BE2C (cell line): Measurements from ENCODE around the gene CCN2.

ENCODE experiments used
- DNase-seq: peaks from one replicate; pipeline ENCODE4 v3.0.0-alpha.2; 2020
- H3K27me3 ChIP-seq: fragments of 250-450 bp; sonication (Bioruptor Pico); 2 replicates; pipeline ENCODE4 v1.5.1; 2020; ENCODE audit warnings: mild to moderate bottlenecking
- H3K36me3 ChIP-seq: fragments of 250-450 bp; sonication (Bioruptor Pico); 2 replicates; pipeline ENCODE4 v1.5.1; 2020; ENCODE audit warnings: mild to moderate bottlenecking
- H3K4me1 ChIP-seq: fragments of 250-450 bp; sonication (Bioruptor Pico); 2 replicates; pipeline ENCODE4 v1.5.1; 2020
- H3K4me3 ChIP-seq: 2 replicates; pipeline ENCODE4 v1.5.1; 2011; ENCODE audit warnings: low read depth, low read length
- H3K9me3 ChIP-seq: fragments of 250-450 bp; sonication (Bioruptor Pico); 2 replicates; pipeline ENCODE4 v1.5.1; 2020
- TF ChIP-seq, protein P1 (sequence below): IDR thresholded peaks from 2 replicates; pipeline ENCODE4 v1.5.1; 2012; ENCODE audit warnings: mild to moderate bottlenecking, low read depth, low read length

The CCN2 gene

DNA sequence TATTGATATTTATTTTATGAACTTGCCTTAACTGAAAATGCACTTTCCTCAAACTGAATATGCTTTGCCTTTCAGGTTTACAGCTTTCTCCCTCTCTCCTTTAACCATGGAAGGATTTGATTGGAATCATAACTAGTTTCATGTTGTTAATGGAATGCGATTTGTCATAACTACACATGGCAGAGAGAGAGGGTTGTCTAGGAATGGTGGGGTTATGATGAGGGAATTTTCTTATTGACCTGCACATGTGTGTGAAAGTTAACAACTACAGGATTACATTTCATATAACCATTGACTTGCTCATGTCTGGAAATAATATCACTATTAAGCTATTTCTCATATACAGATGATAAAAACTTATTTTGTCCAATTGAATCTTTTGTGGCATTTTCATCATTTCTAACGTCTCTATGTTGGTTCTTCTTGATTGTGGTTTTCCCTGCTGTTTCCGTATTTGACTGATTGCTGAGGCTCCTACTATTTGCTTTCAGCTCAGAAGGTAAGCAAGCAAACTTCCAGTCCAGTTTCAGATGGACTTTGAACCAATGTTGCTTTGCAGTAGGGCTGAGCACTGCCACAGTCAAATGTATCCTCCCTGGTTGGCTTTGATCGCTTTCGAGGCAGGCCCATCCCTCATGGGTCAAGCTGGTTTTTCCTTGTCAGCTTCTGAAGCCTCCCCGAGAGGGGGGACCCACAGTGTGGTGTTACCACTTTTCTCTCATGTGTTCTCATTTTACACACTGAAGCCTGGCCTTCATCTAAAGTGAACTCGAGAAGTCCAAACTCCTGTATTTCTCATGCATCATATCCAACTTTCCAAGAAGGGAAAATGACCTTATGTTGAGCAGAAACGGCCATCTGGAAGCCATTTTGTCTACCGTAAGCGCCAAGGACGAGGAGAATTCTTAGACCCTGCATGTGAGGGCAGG is 7.6 kb upstream of the CCN2 start:
- Histone ChIP-seq H3K36me3 (no peaks in the 10 kb centered on the region), H3K4me1 (no peaks in the 10 kb centered on the region), H3K27me3 (peaks cover 11% of the 10 kb centered on the region; the same call in 1 of the 2 replicates), H3K9me3 (no peaks in the 10 kb centered on the region), H3K4me3 (no peak overlapping the region)
- TF ChIP-seq, protein P1, sequence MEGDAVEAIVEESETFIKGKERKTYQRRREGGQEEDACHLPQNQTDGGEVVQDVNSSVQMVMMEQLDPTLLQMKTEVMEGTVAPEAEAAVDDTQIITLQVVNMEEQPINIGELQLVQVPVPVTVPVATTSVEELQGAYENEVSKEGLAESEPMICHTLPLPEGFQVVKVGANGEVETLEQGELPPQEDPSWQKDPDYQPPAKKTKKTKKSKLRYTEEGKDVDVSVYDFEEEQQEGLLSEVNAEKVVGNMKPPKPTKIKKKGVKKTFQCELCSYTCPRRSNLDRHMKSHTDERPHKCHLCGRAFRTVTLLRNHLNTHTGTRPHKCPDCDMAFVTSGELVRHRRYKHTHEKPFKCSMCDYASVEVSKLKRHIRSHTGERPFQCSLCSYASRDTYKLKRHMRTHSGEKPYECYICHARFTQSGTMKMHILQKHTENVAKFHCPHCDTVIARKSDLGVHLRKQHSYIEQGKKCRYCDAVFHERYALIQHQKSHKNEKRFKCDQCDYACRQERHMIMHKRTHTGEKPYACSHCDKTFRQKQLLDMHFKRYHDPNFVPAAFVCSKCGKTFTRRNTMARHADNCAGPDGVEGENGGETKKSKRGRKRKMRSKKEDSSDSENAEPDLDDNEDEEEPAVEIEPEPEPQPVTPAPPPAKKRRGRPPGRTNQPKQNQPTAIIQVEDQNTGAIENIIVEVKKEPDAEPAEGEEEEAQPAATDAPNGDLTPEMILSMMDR, result no peak
- DNase-seq, result no peak

DNA sequence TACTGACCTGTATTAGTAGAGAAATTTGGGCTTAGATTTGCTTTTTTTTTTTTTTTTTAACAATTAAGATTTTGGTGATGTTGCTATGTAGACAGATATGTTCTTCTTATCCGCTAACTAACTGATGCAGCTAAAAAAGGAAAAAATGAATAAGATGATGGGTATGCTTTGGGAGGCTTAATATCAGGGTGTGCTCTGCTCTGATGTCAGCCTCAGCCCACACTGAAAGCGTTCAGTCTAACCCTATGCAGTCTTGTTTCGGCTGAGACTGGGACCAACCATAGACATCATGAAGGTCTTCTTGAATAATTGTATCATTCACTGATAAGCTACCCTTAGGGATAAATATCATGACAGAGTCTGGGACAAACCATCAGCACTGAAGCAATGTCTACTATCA is 6.9 kb upstream of the CCN2 start:
- Histone ChIP-seq H3K36me3 (no peaks in the 10 kb centered on the region), H3K4me1 (no peaks in the 10 kb centered on the region), H3K27me3 (peaks cover 15% of the 10 kb centered on the region), H3K9me3 (no peaks in the 10 kb centered on the region), H3K4me3 (no peak overlapping the region)
- TF ChIP-seq, protein P1, result no peak
- no peak for DNase-seq

DNA sequence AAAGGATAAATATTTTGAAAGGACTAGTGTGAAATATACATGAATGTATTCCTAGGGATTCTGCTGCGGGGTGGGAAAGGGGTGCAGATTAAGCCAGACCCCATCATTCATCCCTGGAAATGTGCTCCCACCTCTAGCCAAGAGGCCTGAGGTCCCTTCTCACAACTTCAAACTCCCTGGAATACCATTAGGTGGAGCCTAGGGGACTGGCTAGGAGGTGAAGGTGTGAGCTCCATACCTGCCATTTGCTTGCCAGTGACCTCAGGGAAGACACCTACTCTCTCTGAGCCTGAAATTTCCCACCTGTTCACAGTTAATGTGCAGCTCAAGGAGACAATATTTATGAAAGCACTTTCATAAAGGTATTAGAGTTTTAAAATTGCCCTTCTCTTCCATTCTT is 4.7 kb upstream of the CCN2 start:
- no peaks in the 10 kb centered on the region for H3K9me3 ChIP-seq

DNA sequence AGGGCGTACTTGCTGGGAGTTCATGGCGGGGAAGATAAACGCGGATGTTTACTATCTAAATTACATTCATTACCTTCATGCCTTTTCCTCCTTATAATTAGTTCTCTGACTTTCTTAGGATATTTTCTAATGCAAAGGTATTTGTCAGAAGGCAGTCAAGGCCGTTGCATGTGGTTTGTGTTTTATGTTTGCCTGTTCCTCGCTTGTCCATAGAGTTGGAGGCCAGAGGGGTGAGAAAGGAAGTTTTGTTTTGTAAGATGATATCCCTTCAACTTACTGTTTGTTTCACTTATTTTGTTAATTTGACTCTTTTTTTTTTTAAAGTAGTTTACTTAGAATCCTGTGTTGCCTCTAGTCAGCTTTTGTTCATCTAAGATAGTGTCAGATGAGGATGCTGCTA is 4.0 kb upstream of the CCN2 start:
- peaks cover 42% of the 10 kb centered on the region for H3K27me3 ChIP-seq
- TF ChIP-seq, protein P1, result no peak
- H3K4me1 ChIP-seq, result no peaks in the 10 kb centered on the region
- no peaks in the 10 kb centered on the region for H3K36me3 ChIP-seq
- H3K9me3 ChIP-seq, result no peaks in the 10 kb centered on the region
- H3K4me3 ChIP-seq, result no peak overlapping the region
- no peak for DNase-seq

More for the DNA sequence above, 4.7 kb upstream of the CCN2 start:
- Histone ChIP-seq H3K4me3 (no peak overlapping the region), H3K27me3 (peaks cover 35% of the 10 kb centered on the region), H3K36me3 (no peaks in the 10 kb centered on the region), H3K4me1 (no peaks in the 10 kb centered on the region)
- TF ChIP-seq, protein P1, result no peak
- no peak for DNase-seq

DNA sequence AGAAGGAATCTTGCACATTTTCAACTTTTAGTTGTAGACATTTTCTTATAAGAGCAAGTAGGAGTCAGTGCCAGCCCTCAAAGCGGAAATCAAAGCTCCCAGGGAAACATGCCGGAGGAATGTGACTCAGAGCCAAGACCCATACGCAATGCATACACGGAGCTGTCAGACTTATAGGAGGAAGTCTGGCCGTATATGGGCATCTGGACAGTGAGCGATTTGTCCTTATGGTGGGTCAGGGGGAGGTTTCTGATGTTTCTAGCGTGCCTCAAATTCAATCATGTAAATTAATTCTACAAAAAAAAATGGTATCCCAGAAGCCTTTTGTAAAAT is 3.6 kb upstream of the CCN2 start:
- Histone ChIP-seq H3K27me3 (peaks cover 47% of the 10 kb centered on the region), H3K4me3 (no peak overlapping the region), H3K36me3 (no peaks in the 10 kb centered on the region), H3K4me1 (peaks cover 2% of the 10 kb centered on the region; the same call in 1 of the 2 replicates), H3K9me3 (no peaks in the 10 kb centered on the region)
- no peak for DNase-seq
- TF ChIP-seq, protein P1, result no peak
